DLD1 (cell line): ENCODE measurements around the gene CAMK1G.

ENCODE experiments used
- in situ Hi-C: cut with HindIII; loops from 2 replicates; pipeline ENCODE4 v1.10.0; 2017; ENCODE audit warnings: low sequenced_read_pairs

Gene CAMK1G

GRCh38 chr1:209597499-209597898, 14.0 kb downstream of the CAMK1G start:
- in situ Hi-C loops = no loop called here

DNA sequence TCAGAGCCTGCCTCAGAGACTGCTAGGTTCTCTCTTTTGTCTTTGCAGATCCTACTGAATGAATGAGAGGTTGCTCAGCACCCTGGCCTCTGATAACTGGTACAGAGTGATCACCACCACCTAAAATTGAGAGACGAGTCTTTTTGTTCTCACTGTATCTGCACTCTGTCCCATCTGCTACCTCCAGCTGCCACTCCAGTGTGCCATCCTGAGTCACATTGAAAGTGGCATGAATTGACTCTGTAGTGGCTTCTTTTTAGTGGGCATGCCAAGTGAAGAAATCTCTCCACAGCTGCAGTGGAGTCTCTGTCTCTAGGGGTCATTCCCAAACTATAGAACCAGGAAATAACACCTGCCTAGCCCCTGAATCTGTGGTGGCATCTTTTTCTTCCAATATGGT, 14.7 kb downstream of the CAMK1G start:
- in situ Hi-C loops = no loop called here

GRCh38 chr1:209600541-209600940, 17.0 kb downstream of the CAMK1G start:
- in situ Hi-C loops = no loop called here

DNA sequence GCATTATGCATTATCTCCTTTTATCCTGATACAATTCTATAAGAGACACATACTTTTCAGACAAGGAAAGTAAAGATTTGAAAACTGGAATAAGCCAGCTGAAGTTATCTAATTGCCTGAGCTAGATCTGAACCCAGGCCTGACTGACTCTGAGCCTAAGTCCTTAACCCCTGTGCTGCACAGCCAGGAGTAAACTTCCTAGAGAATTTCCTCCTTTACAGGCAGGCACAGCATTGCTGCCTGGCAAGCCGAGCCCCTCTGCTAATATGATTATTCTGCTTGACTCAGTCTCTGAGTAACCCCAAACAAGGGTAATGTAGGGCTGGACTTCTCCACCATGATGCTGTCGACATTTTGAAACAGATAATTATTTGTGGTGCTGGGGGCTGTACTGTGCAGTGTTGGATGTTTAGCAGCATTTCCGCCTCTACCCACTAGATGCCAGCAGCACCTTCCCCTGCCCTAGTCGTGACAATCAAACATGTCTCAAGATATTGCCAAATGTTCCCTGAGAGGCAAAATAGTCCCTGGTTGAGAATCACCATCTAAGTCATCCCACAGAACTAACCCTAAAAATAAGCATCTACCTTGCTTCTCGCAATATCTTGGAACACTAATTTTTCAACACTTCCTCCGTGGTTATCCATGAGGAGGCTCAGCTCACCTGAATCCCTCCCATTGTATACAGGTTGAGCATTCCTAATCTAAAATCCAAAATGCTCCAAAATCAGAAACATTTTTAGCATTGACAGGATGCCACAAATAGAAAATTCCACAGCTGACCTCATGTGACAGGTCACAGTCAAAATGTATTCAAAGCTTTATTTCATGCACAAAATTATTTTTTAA, 18.5 kb downstream of the CAMK1G start:
- in situ Hi-C loops = no loop called here

DNA sequence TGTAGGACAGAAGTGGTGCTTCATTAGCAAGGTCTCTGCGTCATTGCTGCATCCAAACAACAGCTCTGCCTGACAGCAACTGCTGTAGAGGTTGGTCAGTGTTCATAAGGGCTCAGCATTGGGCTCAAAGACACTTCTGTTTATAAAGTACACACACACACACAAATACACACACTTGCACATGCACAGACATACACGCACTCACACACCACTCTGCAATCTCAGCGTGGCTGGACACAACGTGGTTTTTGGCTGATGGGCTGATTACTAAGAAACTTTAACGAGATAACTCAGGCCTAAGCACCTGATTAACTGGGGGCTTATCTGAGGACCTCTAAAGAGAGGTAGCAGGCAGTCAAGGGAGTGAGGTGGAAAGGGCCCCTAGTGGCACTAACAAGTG, 20.4 kb downstream of the CAMK1G start:
- in situ Hi-C loops = no loop called here

GRCh38 chr1:209607102-209607794, 23.7 kb downstream of the CAMK1G start:
- in situ Hi-C loops = no loop called here

GRCh38 chr1:209607795-209608178, 24.3 kb downstream of the CAMK1G start:
- in situ Hi-C loops = no loop called here

DNA sequence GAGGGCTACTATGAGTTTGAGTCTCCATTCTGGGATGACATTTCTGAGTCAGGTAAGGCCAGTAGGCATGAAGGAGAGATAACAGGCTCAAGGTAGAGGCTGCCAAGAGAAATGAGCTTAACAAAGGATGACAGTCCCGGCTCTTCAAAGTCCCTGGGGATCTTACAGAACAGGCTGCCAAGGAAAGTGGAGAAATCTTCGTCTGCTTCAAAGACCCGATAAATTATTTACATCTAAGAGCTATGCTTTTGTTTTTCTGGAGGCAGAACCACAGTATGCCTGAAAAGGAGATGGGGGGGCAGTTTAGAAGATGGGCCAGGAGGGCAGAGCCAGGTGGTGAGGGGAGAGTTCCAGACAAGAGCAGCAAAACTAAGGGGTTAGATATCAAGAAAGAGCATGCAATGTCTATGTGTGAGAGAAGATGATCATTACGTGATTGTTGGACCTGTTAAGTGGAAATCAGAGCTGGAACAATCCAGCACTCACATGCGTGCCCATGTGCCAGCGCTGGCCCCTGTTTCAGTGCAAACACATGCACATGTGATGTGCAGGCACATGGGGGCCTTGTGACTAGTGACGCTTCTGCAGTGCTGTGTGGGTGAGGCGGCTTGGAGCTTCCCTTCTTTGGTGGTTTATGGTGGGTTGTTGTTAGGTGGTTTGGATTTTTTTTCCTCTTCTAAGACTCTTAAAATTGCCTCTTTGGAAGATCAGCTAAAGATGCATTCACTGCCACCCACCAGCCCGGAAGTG, 25.7 kb downstream of the CAMK1G start:
- in situ Hi-C loops = no loop called here

DNA sequence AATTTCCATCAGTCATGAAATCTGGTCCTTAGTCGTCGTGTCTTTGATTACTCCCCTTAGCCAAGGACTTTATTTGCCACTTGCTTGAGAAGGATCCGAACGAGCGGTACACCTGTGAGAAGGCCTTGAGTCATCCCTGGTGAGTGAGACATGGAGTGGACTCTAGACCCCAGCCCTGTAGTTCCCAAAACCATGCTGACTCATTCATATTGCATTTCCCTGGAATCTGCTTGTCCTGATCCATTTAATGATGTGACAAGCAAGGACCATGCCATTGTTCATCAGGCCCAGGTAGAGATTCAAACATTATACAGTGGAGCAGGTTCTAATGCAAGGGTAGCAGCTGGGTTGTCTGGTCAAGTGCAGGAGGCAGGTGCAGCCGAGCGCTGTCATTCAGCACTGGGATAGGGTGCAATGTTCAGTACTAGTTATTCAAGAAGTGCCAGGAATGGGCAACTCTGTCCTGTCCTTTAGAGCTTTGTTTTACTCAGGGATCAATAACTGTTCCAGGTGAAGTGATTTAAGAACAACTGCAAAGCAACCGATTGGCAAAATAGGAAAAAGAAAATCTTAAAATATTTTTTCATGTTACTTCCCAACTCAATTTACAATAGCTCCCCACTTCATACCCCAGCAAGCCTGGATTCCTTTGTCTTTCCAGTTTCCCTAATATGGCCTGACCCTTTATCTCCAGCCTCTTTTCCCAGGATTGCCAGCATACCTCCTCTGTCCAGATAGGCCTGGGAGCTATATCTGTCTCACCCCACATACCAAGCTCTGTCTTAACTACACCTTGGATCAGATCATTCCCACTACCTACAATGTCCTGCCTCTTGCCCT, 26.5 kb downstream of the CAMK1G start:
- in situ Hi-C loops = no loop called here

DNA sequence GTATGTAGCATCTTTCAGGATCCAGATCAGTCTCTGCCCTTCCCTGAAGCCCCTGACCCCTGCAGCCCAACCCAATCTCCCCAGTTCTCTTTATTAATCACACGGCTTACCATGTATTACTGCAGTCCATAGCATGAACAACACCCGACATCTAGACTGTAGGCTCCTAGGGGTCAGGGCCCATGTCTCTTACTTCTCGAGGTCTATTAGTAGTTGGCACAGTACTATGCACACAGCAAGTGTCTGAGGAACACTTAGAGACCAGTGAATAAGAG, 27.1 kb downstream of the CAMK1G start:
- in situ Hi-C loops = no loop called here

DNA sequence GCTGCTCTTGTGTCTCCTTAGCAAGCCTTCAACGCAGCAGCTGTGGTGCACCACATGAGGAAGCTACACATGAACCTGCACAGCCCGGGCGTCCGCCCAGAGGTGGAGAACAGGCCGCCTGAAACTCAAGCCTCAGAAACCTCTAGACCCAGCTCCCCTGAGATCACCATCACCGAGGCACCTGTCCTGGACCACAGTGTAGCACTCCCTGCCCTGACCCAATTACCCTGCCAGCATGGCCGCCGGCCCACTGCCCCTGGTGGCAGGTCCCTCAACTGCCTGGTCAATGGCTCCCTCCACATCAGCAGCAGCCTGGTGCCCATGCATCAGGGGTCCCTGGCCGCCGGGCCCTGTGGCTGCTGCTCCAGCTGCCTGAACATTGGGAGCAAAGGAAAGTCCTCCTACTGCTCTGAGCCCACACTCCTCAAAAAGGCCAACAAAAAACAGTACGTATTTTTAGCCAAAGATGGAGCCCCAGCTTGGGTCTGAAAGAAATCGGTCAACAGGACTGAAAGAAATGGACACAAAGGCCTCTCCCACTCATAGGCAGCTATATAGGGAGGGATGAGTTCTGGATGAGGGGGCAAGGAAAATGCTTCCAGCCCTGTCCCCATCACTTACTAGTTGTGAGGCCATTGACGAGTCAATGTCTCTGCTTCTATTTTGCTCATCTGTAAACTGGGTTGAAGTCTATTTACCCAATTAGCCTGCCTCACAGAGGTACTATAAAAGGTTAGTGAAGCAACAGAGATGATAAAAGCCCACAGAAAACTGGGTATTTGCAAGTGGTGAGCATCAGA, 28.5 kb downstream of the CAMK1G start:
- in situ Hi-C loops = no loop called here

DNA sequence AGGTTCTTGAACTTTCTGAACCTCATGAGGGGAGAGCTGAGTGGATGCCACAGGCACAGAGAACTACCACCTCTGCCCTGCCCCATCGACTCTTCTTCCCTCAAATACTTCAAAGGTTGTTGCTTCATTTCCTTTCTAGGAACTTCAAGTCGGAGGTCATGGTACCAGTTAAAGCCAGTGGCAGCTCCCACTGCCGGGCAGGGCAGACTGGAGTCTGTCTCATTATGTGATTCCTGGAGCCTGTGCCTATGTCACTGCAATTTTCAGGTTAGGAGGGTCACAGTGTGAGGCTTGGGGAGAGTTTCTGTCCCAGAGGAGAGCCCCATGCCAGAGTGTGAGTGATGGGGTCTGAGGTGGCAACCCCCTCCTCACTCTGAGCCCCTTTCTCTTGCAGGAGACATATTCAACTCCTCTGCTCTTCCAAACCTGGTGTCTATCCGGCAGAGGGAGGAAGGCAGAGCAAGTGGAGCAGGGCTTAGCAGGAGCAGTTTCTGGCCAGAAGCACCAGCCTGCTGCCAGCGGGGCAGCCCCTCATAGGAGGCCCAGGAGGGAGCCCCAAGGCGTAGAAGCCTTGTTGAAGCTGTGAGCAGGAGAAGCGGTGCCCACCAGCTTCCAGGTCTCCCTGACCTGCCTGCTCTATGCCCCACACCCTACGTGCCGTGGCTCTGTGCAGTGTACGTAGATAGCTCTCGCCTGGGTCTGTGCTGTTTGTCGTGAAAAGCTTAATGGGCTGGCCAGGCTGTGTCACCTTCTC, 29.3 kb downstream of the CAMK1G start:
- in situ Hi-C loops = no loop called here

GRCh38 chr1:209613400-209614150, 30.1 kb downstream of the CAMK1G start:
- in situ Hi-C loops = no loop called here

- in situ Hi-C loops = no loop called here
Measured at GRCh38 chr1:209614151-209614420, 30.6 kb downstream of the CAMK1G start.

DNA sequence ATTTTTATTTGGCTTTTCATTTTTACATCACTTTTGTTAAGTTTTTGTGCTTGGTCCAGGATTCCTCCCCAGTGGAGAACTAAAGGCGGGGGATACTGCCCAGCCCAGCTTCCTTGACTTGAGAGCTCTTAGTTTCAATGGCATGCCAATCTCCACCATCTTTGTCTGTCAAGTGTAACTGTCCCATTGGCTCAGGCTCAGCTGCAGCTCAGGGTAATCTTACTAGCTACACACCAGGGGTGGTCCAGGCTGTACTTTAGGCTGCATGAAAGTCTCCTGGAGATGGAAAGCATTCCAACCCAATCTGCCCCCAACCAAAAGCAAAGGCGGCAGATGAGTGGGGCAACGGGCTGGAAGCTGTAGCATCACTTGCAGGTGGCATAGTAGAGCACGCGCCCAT, 31.4 kb downstream of the CAMK1G start:
- in situ Hi-C loops = no loop called here

DNA sequence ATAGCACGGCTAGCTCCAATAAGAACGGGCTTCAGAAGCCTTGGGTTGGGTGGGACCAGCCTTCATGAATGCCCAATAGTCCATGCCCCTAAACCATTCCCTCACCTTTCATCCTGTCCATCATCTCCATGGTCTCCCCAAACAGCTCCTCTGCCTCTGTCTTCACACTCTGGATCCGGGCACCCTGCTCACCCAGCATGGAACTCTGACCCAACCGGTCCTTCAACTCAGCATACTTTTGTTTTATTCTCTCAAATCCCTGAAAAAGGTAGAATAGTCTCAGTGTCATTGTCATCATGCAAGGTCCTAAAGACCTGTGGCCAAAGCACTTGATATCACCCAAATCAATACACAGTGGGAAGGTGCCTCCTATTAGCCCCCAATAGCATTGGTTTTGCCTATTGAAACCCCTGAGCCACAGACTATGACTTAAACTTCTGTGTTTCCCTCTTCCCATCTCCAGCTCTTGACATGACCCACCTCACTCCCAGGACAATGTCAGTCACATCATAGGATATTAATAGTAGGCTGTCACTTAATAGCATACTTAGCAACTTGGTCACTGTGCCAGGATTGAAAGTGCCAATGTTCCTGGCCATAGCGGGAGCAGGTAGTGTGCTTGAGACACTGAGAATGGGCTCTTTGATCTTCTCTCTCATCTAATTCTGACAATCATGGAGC, 33.0 kb downstream of the CAMK1G start:
- in situ Hi-C loops = no loop called here

DNA sequence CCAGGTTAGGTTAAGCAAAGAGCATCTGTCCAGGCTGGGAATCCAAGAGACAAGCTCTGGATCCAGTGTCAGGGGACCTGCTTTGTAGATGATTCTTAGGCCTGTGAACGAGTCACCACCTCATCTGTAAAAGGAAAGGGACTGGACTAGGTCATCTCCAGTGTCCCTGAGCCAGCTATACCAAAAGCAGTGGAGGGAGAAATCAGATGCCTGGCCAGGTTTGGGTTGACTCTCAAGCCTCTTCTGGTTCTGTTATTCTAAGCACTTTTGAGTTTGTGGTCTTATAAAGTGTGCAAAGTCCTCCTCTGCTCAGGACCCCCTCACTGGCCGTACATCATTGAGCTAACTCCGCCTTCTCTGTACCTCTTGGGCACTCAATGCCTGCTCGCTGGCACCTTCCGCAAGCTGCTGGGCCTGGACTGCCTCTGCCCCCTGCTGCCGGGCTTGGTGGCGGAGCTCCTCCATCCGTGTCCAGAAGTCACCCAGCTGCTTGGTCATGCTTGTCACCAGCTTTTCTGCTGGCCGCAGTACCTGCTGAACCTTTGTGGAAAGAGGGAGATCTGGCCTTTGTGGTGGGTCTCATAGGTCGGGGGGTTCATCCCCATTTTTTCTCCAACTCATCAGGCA, 33.6 kb downstream of the CAMK1G start:
- in situ Hi-C loops = no loop called here

- in situ Hi-C loops = no loop called here
Measured at GRCh38 chr1:209617755-209618154, 34.2 kb downstream of the CAMK1G start.
